Endothelial cell of hepatic sinusoid (primary cell): ENCODE results near the gene DUSP1.
"Not testable (repeated sequence)": the region's sequence is repeated elsewhere in the genome, so short reads cannot be mapped to it uniquely, and the experiment has no call there.

ENCODE experiments used
- in situ Hi-C: cut with HindIII; loops from 2 replicates; pipeline ENCODE4 v1.10.0; 2017; ENCODE audit warnings: low sequenced_read_pairs

DUSP1 gene

DNA sequence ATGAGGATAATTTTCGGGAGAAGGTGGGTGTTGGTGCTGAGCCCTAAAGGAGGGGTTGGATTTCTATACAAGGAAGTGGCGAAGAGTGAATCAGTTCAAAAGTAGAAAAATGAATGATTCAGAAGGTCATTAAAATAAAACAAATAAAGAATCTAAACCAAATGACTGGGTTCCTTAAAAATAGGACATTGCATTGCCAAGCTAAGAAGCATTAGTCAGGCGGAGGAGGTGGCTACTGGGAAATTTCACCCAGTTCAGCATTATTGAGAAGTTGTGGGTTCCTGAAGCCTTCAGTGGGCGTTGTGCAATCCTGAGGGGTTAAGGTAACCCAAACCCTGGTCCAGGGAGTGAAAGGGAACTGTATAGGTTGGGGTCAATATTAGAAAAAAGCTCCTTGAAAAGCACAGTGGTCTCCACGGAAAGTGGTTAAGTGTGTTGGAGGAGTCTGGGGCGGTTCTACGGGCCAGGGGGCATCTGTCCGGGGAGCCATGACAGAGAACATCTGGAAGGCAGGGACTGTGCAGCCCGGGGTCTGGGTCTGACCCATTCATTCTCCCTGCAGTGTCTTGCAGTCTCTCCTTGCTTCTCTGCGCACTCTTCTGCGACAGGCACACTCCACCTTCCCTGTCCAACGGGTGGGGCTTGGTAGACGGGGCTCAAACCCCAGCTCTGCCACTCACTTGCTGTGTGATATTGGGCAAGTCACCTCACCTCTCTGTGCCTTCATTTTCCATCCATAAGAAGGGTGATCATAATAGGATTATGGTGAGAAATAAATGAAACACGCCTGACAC is 27.6 kb upstream of the DUSP1 start:
- in situ Hi-C loops = no loop called here

DNA sequence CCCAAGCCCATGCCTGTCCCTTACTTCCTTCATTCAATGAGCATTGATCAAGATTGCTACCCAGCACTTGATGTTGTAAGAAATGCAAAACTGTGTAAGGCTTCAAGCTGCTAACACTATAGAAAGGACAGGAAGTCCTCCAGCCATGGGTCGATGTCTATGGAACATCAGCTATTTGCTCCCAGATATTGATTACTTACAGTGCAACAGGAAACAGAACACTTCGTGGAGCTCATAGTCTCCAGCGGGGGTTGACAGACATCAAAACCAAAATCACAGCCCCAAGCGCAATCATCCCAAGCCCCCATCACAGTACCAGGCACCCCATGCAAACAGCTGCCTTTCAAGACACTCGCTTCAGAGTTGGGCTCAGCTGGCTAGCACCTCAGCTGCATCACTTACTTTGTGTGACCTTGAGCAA is 26.8 kb upstream of the DUSP1 start:
- in situ Hi-C loops = no loop called here

GRCh38 chr5:172796306-172796705 is 25.3 kb upstream of the DUSP1 start:
- in situ Hi-C loops = no loop called here

DNA sequence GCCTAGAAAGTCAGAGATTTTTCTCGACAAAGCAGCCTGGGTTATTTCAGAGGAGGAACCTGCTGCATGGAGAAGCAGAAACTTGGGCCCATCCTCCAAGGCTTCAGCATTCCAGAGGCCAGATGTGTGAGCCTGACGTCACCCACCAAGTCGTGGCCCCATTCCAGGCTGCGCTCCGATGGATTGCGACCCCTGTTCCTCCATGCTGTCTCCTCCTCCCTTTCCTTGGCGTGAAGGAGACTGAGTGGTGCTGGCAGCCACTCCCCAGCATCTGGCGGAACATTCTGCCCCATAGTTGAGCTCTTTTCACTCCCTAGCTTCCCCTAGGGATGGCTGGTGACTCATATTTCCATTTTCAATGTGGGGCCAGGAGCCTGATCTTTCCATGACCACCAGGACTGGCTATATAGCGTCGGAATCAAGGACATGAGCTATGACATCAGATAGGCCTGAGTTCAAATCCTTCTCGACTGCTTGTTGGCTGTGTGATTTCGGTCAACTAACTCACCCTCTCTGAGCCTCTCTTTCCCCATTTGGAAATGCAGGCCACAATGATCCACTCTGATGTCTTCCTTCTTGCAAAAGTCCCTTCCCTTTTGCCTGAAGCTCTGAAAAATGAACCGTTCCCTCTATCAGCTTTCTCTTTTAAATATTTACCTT is 24.5 kb upstream of the DUSP1 start:
- in situ Hi-C loops = no loop called here

DNA sequence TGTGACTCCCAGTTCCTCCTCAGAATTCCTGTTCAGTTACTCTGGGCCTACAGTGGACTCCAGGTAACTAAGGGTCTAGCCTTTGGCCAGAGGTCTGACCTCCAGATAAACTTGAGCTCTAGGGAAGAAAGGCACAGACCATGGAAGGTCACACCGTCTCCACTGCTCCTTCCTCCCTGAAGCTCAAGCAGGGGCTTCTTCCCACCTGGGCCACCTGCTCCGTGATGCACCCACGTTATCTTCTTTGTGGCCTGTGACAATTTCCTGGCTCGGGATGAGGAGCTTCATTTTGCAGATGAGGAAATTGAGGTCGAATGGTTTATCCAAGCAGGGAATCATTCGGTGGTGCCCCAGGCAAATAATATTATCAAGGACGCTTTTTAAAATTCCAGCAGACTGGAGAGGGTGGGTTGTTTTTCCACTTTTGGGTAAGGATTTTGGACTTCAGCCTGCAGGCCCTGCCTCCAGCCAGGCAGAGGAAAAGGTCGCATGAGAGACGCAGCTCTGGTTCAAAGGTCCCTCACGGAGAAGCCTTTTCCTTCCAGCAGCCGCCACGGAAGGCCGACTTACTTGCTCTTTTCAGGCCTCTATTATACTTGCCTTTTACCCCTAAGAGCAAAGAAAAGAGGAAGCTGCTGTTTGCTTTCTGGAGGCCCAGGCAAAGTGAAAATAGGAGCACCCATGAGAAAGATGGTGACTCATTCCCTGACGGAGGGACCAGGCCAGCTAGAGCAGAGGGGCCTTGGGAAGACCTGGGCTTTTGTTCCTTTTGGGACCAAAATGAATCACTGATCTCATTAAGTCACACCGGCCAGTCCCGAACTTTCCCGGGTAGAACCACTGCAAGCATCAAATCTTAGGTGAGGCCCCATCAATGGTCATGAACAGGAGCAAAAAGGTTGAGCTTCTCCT is 22.8 kb upstream of the DUSP1 start:
- in situ Hi-C loops = no loop called here

DNA sequence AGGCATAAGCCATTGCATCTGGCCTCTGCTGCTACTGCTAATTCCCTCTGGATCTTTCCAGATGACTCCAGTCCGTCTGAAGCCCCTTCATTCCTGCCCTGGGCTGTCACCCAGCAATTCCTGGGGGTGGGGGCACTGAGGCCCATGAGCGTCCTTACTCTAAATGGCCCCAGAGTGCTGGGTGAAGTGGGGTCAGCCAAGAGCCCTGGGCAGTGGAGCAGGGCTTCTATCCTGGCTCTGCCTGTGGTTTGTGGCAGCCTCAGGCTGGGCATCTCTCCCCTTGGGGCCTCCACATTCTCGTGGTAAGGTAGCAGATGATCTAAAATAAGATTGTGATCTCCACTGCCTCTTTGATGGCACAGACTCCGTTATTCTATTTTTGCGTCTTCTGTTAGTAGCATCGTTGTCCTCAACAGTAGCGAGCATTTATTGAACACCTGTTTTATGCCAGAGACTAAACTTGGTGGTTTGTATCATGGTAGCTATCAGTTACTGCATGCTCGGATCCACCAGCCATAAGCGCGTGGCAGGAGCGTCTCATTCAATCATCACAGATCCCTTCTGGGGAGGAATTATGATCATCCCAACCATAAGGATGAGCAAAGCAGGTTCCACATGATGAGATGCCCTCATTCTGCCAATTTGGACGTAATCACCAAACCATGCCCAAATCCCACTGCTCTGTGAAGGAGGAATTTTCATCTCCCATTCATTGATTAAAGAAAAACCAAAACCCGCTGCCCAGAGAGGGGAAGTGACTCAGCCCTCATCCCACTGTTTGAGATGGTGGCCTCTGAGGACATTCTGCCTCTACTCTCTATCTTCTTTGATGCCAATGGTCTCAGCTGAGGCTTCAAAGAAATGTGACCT is 21.9 kb upstream of the DUSP1 start:
- in situ Hi-C loops = no loop called here

DNA sequence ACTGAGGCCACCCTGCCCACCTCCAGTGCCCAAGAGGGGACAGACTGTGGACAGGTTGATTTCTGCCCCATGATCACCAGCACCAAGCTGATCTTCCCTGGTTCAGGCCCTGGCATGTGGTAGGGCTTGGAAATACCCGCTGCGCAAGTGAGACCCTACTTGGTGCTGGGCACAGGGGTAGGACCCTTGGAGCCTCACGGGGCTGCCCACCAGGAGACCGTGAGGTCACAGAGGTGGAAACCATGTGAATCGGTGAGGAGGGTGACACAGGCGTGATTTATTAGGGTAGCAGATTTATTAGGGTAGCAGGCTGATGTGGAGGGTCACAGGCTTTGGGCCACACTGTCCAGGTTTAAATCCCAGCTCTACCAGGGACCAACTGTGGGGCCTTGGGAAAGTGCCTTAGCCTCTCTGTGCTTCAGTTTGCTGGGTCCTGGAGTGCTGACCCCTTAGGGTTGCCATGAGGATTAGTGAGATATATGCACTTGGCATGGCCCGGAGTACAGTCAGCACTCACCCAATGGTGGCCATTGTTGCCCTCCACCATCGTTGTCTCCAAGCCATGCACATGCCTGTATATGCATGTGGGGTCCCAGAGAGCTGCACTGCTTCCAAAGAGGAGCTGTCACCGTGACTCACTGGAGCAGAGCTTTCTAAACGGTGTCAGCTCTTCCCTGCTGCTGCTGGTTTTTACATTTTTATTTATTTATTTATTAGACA is 20.9 kb upstream of the DUSP1 start:
- in situ Hi-C loops = no loop called here

DNA sequence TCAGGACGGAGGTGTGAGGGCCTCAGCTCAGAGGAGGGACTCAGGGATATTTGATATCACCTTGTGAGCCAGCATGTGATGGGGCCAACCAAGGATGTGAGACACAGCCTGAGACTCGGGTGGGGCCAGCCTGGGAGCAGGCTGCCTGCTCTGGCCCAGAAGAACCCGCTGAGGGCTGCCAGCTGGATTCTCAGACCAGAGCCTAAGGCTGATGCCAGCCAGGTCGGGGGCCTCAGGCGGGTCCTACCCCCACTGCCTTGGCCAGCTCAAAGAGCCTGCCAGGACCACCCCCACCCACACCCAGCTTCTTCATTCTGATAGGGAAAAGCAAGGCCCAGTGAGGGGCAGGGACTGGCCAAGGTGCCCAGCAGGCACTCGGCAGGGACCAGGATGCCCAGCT is 20.3 kb upstream of the DUSP1 start:
- in situ Hi-C loops = no loop called here

DNA sequence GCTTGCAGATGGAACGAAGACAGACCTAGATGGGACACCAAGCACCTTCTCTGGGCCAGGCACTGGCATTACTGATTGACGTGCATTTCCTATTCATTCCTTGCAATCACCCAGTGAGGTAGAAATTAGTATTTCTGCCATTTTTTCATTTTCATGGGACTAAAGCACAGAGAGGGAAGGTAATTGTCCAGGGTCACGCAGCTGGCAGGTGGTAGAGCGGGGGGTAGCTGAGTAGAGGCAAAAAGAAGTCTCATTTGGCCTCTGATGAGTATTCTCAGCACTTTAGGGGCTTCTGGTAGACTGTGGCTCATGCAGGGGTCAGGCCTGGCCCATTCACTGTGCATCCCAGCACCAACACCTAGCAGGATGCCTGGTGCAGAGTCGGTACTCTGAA is 19.5 kb upstream of the DUSP1 start:
- in situ Hi-C loops = no loop called here

- in situ Hi-C loops = no loop called here
These were observed 18.9 kb upstream of the DUSP1 start for GRCh38 chr5:172789687-172790495.

DNA sequence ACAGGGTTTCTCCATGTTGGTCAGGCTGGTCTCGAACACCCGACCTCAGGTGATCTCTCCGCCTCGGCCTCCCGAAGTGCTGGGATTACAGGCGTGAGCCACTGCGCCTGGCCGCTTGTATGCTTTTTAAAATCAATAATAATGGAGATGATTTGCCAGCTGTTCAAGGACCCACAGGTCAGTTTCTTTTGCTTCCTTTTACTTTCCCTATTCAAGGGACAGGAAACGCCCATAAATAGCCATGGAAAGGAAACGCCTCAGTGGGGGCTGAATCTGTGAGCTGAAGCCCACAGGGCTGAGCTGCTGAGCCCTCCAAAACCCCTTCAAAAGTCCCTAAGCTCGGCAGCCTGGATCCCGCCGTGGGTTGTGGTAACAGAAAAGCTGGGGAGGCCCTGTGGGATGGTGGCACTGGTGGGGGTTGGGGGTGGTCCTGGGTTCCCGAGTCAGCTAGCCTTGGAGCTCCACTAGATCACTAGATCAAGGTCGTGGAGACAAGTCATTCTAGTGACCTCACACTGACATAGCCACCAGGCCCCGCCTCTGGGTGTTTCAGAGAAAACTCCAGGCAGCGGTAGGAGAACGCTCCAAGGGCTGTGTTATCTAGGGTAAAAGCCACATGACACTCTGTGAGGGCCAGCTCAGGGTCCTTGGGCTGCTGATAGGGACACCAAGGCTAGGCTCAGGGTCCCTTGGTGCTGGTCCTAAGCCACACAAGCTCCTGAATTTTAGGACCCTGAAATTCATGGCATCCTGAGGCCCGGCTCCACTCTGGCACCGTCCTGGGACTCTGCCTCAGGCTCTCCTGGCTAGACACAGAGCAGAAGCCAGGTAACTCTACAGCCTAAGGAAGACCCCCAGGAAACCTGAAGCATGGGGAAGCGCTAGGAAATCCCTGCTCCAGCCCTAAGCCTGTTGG is 18.0 kb upstream of the DUSP1 start:
- in situ Hi-C loops = no loop called here

DNA sequence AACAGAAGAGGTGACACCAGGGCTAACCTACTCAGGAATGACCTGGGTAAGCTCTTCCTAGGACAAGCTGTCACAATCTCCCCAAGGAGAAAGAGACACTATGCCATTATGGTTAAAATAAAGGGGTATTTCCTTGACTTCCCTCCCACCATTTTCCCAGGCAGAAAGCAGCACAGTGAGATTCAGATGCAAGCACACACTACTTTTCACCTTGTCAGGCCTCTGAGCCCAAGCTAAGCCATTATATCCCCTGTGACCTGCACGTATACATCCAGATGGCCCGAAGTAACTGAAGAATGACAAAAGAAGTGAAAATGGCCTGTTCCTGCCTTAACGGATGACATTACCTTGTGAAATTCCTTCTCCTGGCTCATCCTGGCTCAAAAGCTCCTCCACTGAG is 16.5 kb upstream of the DUSP1 start:
- in situ Hi-C loops = not testable (repeated sequence)

GRCh38 chr5:172786736-172787462 is 15.9 kb upstream of the DUSP1 start:
- in situ Hi-C loops = no loop called here

- in situ Hi-C loops = no loop called here
These were observed 14.6 kb upstream of the DUSP1 start for GRCh38 chr5:172785429-172786088.

DNA sequence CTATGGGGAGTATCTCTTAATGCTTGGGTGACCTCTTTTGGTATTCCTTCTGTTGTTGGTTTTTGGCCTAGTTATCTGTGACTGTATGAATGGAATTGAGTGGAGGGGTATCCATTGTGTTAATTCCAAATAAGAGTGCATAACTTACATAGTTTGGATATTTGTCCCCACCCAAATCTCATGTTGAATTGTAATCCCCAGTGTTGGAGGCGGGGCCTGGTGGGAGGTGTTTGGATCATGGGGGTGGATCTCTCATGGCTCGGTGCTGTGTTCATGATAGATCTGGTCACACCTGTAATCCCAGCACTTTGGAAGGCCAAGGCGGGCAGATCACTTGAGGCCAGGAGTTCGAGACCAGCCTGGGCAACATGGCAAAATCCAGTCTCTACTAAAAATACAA is 13.2 kb upstream of the DUSP1 start:
- in situ Hi-C loops = not testable (repeated sequence)

- in situ Hi-C loops = not testable (repeated sequence)
These were observed 12.3 kb upstream of the DUSP1 start for GRCh38 chr5:172783319-172783718.
